ENCODE results near the gene MITF. TPM values are rescaled to one million over a fixed set of nuclear protein-coding genes. Genes with fewer than 3 reads are reported as not detected.

The MITF gene
- total RNA-seq, 1 experiment from 2014 or later = 1.9 TPM

DNA sequence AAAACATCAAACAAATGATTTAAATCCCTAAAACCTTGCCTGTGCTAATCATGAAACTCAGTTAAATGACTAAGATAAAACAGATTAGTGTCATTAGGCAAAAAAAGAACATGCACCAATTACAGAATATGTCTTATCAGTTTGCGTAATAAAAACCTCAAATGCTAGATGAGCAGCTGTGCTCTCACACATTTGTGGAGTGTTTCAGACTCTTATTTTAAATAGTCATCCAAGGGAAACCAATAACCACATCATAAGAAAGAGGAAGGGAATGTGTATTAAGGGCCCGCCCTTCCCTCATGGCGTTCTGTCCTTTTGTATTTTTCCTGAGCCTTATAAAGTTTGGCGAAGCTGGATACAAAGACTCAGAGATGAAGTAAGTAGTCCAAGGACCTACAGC, 266.8 kb downstream of the MITF start:
- Histone ChIP-seq H4K20me1 (ENCODE audit: insufficient read depth) (no peaks in the 10 kb centered on the region), H3K9me2 (ENCODE audit: insufficient read depth) (no peaks in the 10 kb centered on the region), H3K4me1 (ENCODE audit: control insufficient read depth in 1 of 2, insufficient read depth in 2 of 2, low read length in 2 of 2) (no peaks in the 10 kb centered on the region), H3K36me3 (ENCODE audit: control insufficient read depth in 1 of 2, insufficient read depth in 2 of 2, low read length in 2 of 2) (no peaks in the 10 kb centered on the region), H3K4me3 (replicated peaks in 1 of 2; ENCODE audit: low read depth in 1 of 2, low read length in 2 of 2) (no peak overlapping the region), H3K4me2 (ENCODE audit: low read length) (no peak overlapping the region), H3K79me2 (ENCODE audit: insufficient read depth, low read length) (no peaks in the 10 kb centered on the region), H2AFZ (ENCODE audit: low read depth, low read length, poor library complexity, severe bottlenecking) (no peak overlapping the region), H3K9me3 (ENCODE audit: control insufficient read depth in 1 of 2, insufficient read depth in 1 of 2, low read depth in 1 of 2, low read length in 2 of 2) (no peaks in the 10 kb centered on the region), H3K9ac (ENCODE audit: low read length) (no peak overlapping the region), H3K27me3 (ENCODE audit: insufficient read depth, low read length) (no peaks in the 10 kb centered on the region), H3K27ac (ENCODE audit: low read depth, low read length) (no peak overlapping the region)
- ChIA-PET POLR2A (no interaction called here), CTCF (no interaction called here), RAD21 (ENCODE audit: low non-redundant PET in 1 of 2, low total read pairs in 2 of 2, uncharacterized antibody in 2 of 2, unreplicated experiment in 2 of 2) (no interaction called here)
- no peak for TF ChIP-seq TCF7L2 (IDR thresholded peaks at IDR 0.05; ENCODE audit: borderline replicate concordance, extremely low read depth, insufficient read depth, insufficient read length)
- no peak for TF ChIP-seq RAD21 (IDR thresholded peaks at IDR 0.05; ENCODE audit: low read depth)
- no peak for TF ChIP-seq ZNF274 (IDR thresholded peaks at IDR 0.05; ENCODE audit: low read depth, low read length)
- TF ChIP-seq SIN3A (IDR thresholded peaks at IDR 0.05; ENCODE audit: low read depth) = no peak
- no peak for TF ChIP-seq FOSL1 (IDR thresholded peaks at IDR 0.05; ENCODE audit: low read depth)
- TF ChIP-seq, protein P1, sequence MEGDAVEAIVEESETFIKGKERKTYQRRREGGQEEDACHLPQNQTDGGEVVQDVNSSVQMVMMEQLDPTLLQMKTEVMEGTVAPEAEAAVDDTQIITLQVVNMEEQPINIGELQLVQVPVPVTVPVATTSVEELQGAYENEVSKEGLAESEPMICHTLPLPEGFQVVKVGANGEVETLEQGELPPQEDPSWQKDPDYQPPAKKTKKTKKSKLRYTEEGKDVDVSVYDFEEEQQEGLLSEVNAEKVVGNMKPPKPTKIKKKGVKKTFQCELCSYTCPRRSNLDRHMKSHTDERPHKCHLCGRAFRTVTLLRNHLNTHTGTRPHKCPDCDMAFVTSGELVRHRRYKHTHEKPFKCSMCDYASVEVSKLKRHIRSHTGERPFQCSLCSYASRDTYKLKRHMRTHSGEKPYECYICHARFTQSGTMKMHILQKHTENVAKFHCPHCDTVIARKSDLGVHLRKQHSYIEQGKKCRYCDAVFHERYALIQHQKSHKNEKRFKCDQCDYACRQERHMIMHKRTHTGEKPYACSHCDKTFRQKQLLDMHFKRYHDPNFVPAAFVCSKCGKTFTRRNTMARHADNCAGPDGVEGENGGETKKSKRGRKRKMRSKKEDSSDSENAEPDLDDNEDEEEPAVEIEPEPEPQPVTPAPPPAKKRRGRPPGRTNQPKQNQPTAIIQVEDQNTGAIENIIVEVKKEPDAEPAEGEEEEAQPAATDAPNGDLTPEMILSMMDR (IDR thresholded peaks at IDR 0.05 in 2 of 3, conservative IDR thresholded peaks at IDR 0.05 in 1 of 3; ENCODE audit: borderline replicate concordance in 1 of 3, insufficient read depth in 1 of 3, low read depth in 2 of 3, low read length in 2 of 3) = no peak
- TF ChIP-seq SP1 (IDR thresholded peaks at IDR 0.05; ENCODE audit: low read depth) = no peak
- no peak for TF ChIP-seq CBX3 (IDR thresholded peaks at IDR 0.05; ENCODE audit: low read depth)
- TF ChIP-seq YY1 (IDR thresholded peaks at IDR 0.05; ENCODE audit: extremely low read depth, insufficient replicate concordance, low read depth, low read length) = no peak
- DNase-seq (ENCODE audit: low read depth, low spot score) (no peak), ATAC-seq (no peak)
- no TSS peak for BruUV-seq (replicated peaks)
- intact Hi-C loops (cut with micrococcal nuclease) = no loop called here

DNA sequence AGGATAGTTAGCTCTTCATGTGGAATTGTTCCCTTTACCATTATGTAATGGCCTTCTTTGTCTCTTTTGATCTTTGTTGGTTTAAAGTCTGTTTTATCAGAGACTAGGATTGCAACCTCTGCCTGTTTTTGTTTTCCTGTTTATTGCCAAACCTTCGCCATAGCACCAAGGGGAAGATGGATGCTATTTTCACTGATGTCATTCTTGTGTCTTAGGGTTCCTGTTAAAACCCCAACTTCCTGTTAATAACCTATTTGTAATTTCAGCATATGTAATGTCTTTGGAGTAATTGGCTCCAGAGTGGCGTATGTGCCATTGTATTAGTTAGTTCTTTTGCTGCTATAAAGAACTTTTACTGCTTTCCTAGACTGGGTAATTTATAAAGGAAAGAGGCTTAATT, 271.1 kb downstream of the MITF start:
- Histone ChIP-seq H3K36me3 (ENCODE audit: control insufficient read depth in 1 of 2, insufficient read depth in 2 of 2, low read length in 2 of 2) (no peaks in the 10 kb centered on the region), H3K4me3 (replicated peaks in 1 of 2; ENCODE audit: low read depth in 1 of 2, low read length in 2 of 2) (no peak overlapping the region), H3K4me2 (ENCODE audit: low read length) (no peak overlapping the region), H3K27me3 (ENCODE audit: insufficient read depth, low read length) (no peaks in the 10 kb centered on the region), H3K4me1 (ENCODE audit: control insufficient read depth in 1 of 2, insufficient read depth in 2 of 2, low read length in 2 of 2) (no peaks in the 10 kb centered on the region), H3K9me2 (ENCODE audit: insufficient read depth) (no peaks in the 10 kb centered on the region), H3K9me3 (ENCODE audit: control insufficient read depth in 1 of 2, insufficient read depth in 1 of 2, low read depth in 1 of 2, low read length in 2 of 2) (no peaks in the 10 kb centered on the region), H3K9ac (ENCODE audit: low read length) (no peak overlapping the region), H3K79me2 (ENCODE audit: insufficient read depth, low read length) (no peaks in the 10 kb centered on the region), H2AFZ (ENCODE audit: low read depth, low read length, poor library complexity, severe bottlenecking) (no peak overlapping the region), H4K20me1 (ENCODE audit: insufficient read depth) (no peaks in the 10 kb centered on the region), H3K27ac (ENCODE audit: low read depth, low read length) (no peak overlapping the region)
- ATAC-seq (no peak), DNase-seq (ENCODE audit: low read depth, low spot score) (no peak)
- intact Hi-C loops (cut with micrococcal nuclease) = no loop called here
- POLR2A ChIA-PET = no interaction called here
- CTCF ChIA-PET = no interaction called here
- RAD21 ChIA-PET (ENCODE audit: low non-redundant PET in 1 of 2, low total read pairs in 2 of 2, uncharacterized antibody in 2 of 2, unreplicated experiment in 2 of 2) = no interaction called here
- BruUV-seq (replicated peaks) = no TSS peak
- no peak for TF ChIP-seq CEBPB (IDR thresholded peaks at IDR 0.05; ENCODE audit: low read depth)
- no peak for TF ChIP-seq ELF1 (IDR thresholded peaks at IDR 0.05; ENCODE audit: borderline replicate concordance, low read depth)
- no peak for TF ChIP-seq RAD21 (IDR thresholded peaks at IDR 0.05; ENCODE audit: low read depth)
- no peak for TF ChIP-seq SRF (IDR thresholded peaks at IDR 0.05; ENCODE audit: low read depth)
- no peak for TF ChIP-seq POLR2A (IDR thresholded peaks at IDR 0.05; ENCODE audit: borderline replicate concordance, extremely low read depth, insufficient read depth, insufficient read length)
- TF ChIP-seq TCF7L2 (IDR thresholded peaks at IDR 0.05; ENCODE audit: borderline replicate concordance, extremely low read depth, insufficient read depth, insufficient read length) = no peak
- TF ChIP-seq ZNF274 (IDR thresholded peaks at IDR 0.05; ENCODE audit: low read depth, low read length) = no peak
- no peak for TF ChIP-seq CBX3 (IDR thresholded peaks at IDR 0.05; ENCODE audit: low read depth)
- TF ChIP-seq POLR2AphosphoS5 (IDR thresholded peaks at IDR 0.05; ENCODE audit: low read depth, low read length) = no peak

Measured in HCT116 (cell line).